ENCODE measurements around the gene MMADHC. TPM values are rescaled to one million over a fixed set of nuclear protein-coding genes. Genes with fewer than 3 reads are reported as not detected.

MMADHC gene
- total RNA-seq, 1 experiment from 2014 or later = 149 TPM

- Histone ChIP-seq H3K18ac (ENCODE audit: insufficient read length, low read depth, low read length) (no peak overlapping the region), H3K4me2 (ENCODE audit: insufficient read depth, insufficient read length, low read length) (no peak overlapping the region), H3K27ac (ENCODE audit: insufficient read length, low read depth, low read length) (no peak overlapping the region), H3T11ph (ENCODE audit: low read length) (no peak overlapping the region), H3K4me1 (ENCODE audit: insufficient read depth, low read length) (no peaks in the 10 kb centered on the region), H2BK20ac (ENCODE audit: low read depth, low read length, poor library complexity, severe bottlenecking) (no peak overlapping the region), H4K5ac (ENCODE audit: insufficient read length, low read depth, low read length) (no peak overlapping the region), H2BK120ac (ENCODE audit: low read depth, low read length, poor library complexity, severe bottlenecking) (no peak overlapping the region), H3K79me2 (ENCODE audit: insufficient read depth, low read length) (no peaks in the 10 kb centered on the region), H2BK5ac (ENCODE audit: insufficient read length, low read length) (no peak overlapping the region), H3K79me1 (ENCODE audit: insufficient read depth, low read depth, low read length, poor library complexity, severe bottlenecking) (no peaks in the 10 kb centered on the region), H4K8ac (replicated peaks; ENCODE audit: insufficient read length, low read depth, low read length) (no peak overlapping the region), H3K23me2 (ENCODE audit: insufficient read length, low read depth, low read length, poor library complexity, severe bottlenecking) (no peaks in the 10 kb centered on the region), H2AK5ac (ENCODE audit: insufficient read length, low read length) (no peak overlapping the region), H3K23ac (ENCODE audit: insufficient read length, low read depth, low read length) (no peak overlapping the region), H3K9me3 (ENCODE audit: control insufficient read depth, low read depth, low read length) (no peaks in the 10 kb centered on the region), H2BK15ac (ENCODE audit: low read depth, low read length) (no peak overlapping the region), H4K20me1 (ENCODE audit: control insufficient read depth, insufficient read depth, insufficient read length) (no peaks in the 10 kb centered on the region), H2AFZ (ENCODE audit: low read length) (no peak overlapping the region), H3K4ac (ENCODE audit: low read depth, low read length) (no peak overlapping the region), H3K27me3 (ENCODE audit: insufficient read depth, low read length) (no peaks in the 10 kb centered on the region), H3K14ac (ENCODE audit: insufficient read depth, low read length) (no peak overlapping the region), H3K9ac (ENCODE audit: extremely low read depth, insufficient read length, low read length) (no peak overlapping the region), H2BK12ac (ENCODE audit: insufficient read length, low read depth, low read length) (no peak overlapping the region), H4K91ac (ENCODE audit: insufficient read length, low read depth, low read length) (no peak overlapping the region), H3K56ac (ENCODE audit: insufficient read length, low read depth, low read length) (no peak overlapping the region)
- Mint-ChIP-seq H3K36me3 (ENCODE audit: insufficient read depth in 1 of 3, low read depth in 3 of 3) (no peaks in the 10 kb centered on the region), H3K9me3 (no peaks in the 10 kb centered on the region), H3K4me3 (no peak overlapping the region), H3K27ac (no peak overlapping the region), H3K27me3 (ENCODE audit: low read depth) (peaks cover 2% of the 10 kb centered on the region; the same call in 1 of the 2 replicates), H3K4me1 (no peaks in the 10 kb centered on the region)
- no peak for TF ChIP-seq CTCF (conservative IDR thresholded peaks at IDR 0.05)
- DNase-seq = no peak
- WGBS (ENCODE audit: extremely low coverage, insufficient read length, low lambda C conversion rate) = no CpG with 5 or more reads among the region's 8 CpGs
Measured at GRCh38 chr2:149538138-149538833, 49.3 kb downstream of the MMADHC start.

Measured in H9 (cell line).